ENCODE data around the gene NXPE1. TPM values are rescaled to one million over a fixed set of nuclear protein-coding genes. Genes with fewer than 3 reads are reported as not detected.
"Not testable (repeated sequence)": the region's sequence is repeated elsewhere in the genome, so short reads cannot be mapped to it uniquely, and the experiment has no call there.

NXPE1 gene
- polyA plus RNA-seq (2011; rRNA removed): not detected in 2 replicates
- polyA minus RNA-seq (2011; rRNA and poly(A)+ RNA removed): not detected in 2 replicates

- no peak for TF ChIP-seq CTCF (IDR thresholded peaks at IDR 0.05; ENCODE audit: insufficient read depth, low read depth, low read length)
- no peak for DNase-seq (ENCODE audit: low read depth)
- no peaks in the 10 kb centered on the region for H3K36me3 ChIP-seq (ENCODE audit: control insufficient read depth, insufficient read depth, low read length)
- ChIA-PET POLR2A (no interaction called here), CTCF (interaction anchor here (0.6 kb wide), 1 partner anchor 668 kb away, joined by 3 read pairs; no protein-coding TSS in a partner anchor)
- no peaks in the 10 kb centered on the region for H3K27me3 ChIP-seq (ENCODE audit: control insufficient read depth, insufficient read depth, low read length)
- no peak within 1 kb of the TSS for H3K4me3 ChIP-seq (ENCODE audit: low read depth, low read length)
These were observed at the start of gene NXPE1 for GRCh38 chr11:114559425-114560310. NXPE1 (minus strand) TSS chr11:114559881; CDS start chr11:114551201, 8,680 bp downstream.

GRCh38 chr11:114609429-114609828 lies 49.7 kb upstream of the NXPE1 start:
- CTCF ChIA-PET: no interaction called here
- Histone ChIP-seq H3K27me3 (ENCODE audit: control insufficient read depth, insufficient read depth, low read length) (no peaks in the 10 kb centered on the region), H3K4me3 (ENCODE audit: low read depth, low read length) (no peak overlapping the region), H3K36me3 (ENCODE audit: control insufficient read depth, insufficient read depth, low read length) (no peaks in the 10 kb centered on the region)
- no peak for DNase-seq (ENCODE audit: low read depth)
- no peak for TF ChIP-seq CTCF (IDR thresholded peaks at IDR 0.05; ENCODE audit: insufficient read depth, low read depth, low read length)
- POLR2A ChIA-PET: no interaction called here

- DNase-seq (ENCODE audit: low read depth); H3K27me3 ChIP-seq (ENCODE audit: control insufficient read depth, insufficient read depth, low read length); H3K4me3 ChIP-seq (ENCODE audit: low read depth, low read length); POLR2A ChIA-PET; H3K36me3 ChIP-seq (ENCODE audit: control insufficient read depth, insufficient read depth, low read length): not testable (repeated sequence)
- CTCF ChIA-PET: interaction anchor here (0.7 kb wide), 1 partner anchor 108 kb away, joined by 4 read pairs; no protein-coding TSS in a partner anchor
These were observed 48.9 kb upstream of the NXPE1 start for GRCh38 chr11:114608605-114609004.

DNA sequence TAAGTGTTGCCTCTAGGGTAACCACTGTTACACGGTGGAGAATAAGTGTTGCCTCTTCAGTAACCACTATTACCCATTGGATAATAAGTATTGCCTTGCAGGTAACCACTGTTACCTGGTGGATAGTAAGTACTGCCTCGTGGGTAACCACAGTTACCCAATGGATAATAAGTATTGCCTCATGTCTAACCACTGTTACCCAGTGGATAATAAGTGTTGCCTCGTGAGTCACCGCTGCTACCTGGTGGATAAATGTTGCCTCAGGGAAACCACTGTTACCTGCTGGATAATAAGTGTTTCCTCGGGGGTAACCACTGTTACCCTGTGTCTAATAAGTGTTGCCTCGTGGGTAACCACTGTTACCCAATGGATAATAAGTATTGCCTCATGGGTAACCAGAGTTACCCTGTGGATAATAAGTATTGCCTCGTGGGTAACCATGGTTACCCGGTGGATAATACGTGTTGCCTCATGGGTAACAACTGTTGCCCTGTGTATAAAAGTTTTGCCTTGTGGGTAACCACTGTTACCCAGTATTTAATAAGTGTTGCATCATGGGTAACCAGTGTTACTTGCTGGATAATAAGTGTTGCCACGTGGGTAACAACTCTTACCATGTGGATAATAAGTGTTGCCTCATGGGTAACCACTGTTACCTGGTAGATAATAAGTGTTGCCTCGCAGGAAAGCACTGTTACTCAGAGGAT lies 48.2 kb upstream of the NXPE1 start:
- DNase-seq (ENCODE audit: low read depth): no peak
- H3K27me3 ChIP-seq (ENCODE audit: control insufficient read depth, insufficient read depth, low read length): no peaks in the 10 kb centered on the region
- H3K36me3 ChIP-seq (ENCODE audit: control insufficient read depth, insufficient read depth, low read length): no peaks in the 10 kb centered on the region
- H3K4me3 ChIP-seq (ENCODE audit: low read depth, low read length): no peak overlapping the region
- ChIA-PET CTCF (no interaction called here), POLR2A (no interaction called here)
- TF ChIP-seq CTCF (IDR thresholded peaks at IDR 0.05; ENCODE audit: insufficient read depth, low read depth, low read length): no peak

GRCh38 chr11:114606802-114607075 lies 47.1 kb upstream of the NXPE1 start:
- DNase-seq (ENCODE audit: low read depth); CTCF ChIA-PET; H3K36me3 ChIP-seq (ENCODE audit: control insufficient read depth, insufficient read depth, low read length); H3K27me3 ChIP-seq (ENCODE audit: control insufficient read depth, insufficient read depth, low read length); POLR2A ChIA-PET; H3K4me3 ChIP-seq (ENCODE audit: low read depth, low read length): not testable (repeated sequence)

DNA sequence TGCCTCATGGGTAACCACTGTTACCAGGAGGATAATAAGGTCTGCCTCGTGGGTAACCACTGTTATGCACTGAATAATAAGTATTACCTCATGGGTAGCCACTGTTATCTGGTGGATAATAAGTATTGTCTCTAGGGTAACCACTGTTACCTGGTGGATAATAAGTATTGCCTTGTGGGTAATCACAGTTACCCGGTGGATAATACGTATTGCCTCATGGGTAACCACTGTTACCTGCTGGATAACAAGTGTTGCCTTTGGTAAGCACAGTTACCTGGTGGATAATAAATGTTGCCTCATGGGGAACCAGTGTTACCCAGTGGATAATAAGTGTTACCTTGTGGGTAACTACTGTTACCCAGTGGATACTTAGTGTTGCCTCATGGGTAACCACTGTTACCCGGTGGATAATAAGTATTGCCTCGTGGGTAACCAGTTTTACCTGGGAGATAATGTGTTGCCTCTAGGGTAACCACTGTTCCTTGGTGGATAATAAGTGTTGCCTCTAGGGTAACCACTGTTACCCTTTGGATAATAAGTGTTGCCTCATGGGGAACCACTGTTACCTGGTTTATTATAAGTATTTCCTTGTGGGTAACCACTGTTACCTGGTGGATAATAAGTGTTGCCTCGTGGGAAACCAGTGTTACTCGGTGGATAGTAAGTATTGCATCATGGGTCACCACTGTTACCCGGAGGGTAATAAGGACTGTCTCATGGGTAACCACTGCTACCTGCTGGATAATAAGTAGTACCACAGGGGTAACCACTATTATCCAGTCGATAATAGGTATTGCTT lies 46.5 kb upstream of the NXPE1 start:
- POLR2A ChIA-PET: no interaction called here
- H3K4me3 ChIP-seq (ENCODE audit: low read depth, low read length): no peak overlapping the region
- no peak for DNase-seq (ENCODE audit: low read depth)
- no peaks in the 10 kb centered on the region for H3K27me3 ChIP-seq (ENCODE audit: control insufficient read depth, insufficient read depth, low read length)
- no peak for TF ChIP-seq CTCF (IDR thresholded peaks at IDR 0.05; ENCODE audit: insufficient read depth, low read depth, low read length)
- CTCF ChIA-PET: no interaction called here
- no peaks in the 10 kb centered on the region for H3K36me3 ChIP-seq (ENCODE audit: control insufficient read depth, insufficient read depth, low read length)

All from BJ (cell line).